Endometrial microvascular endothelial cells (primary cell): ENCODE results near the gene KISS1R. TPM values are rescaled to one million over a fixed set of nuclear protein-coding genes. Genes with fewer than 3 reads are reported as not detected.
"Not testable (repeated sequence)": the region's sequence is repeated elsewhere in the genome, so short reads cannot be mapped to it uniquely, and the experiment has no call there.

Experiments used
- in situ Hi-C: cut with HindIII; loops from 2 replicates; pipeline ENCODE4 v1.10.0; 2017; ENCODE audit warnings: low sequenced_read_pairs, low pct_unique_long_range_greater_than_20kb; ENCODE audit errors: inconsistent ontology term
- total RNA-seq: library from RNA; depleted of rRNA; stranded (reverse); fragments of >200 nt; gene quantifications from one replicate; pipeline ENCODE4 v1.2.3, GENCODE V29; 2015; ENCODE audit errors: inconsistent ontology term

Gene KISS1R
- not detected for total RNA-seq

DNA sequence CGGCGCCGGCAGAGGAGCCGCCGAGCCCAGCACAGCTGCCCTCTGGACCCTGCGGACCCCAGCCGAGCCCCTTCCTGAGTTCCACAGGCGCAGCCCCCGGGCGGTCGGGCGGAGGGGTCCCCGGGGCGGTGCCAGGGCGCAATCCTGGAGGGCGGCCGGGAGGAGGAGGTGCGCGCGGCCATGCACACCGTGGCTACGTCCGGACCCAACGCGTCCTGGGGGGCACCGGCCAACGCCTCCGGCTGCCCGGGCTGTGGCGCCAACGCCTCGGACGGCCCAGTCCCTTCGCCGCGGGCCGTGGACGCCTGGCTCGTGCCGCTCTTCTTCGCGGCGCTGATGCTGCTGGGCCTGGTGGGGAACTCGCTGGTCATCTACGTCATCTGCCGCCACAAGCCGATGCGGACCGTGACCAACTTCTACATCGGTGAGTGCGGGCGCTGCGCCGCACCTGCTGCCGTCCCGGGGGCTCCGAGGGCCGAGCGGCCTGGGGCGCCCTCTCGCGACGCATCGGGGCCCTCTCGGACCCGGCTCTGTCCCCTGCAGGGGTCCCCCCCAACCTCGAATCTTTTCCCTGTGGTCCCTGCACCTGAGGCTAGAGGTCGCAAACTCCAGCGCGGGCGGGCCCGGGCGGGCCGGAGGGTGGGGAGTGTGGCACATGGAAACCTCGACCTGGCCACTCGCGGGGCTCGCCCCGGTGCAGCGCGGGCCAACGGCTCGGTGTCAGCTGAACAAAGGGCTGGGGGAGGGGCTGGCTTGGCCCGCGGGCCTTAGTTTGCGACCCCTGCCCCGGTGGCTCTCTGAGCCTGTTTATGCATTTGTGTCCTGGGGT, at the start of gene KISS1R:
TSS of gene KISS1R (plus strand) at position 11 of the 829 bp plus-strand sequence. CDS start at position 181, 170 bp downstream.
- in situ Hi-C loops, result no loop called here

DNA sequence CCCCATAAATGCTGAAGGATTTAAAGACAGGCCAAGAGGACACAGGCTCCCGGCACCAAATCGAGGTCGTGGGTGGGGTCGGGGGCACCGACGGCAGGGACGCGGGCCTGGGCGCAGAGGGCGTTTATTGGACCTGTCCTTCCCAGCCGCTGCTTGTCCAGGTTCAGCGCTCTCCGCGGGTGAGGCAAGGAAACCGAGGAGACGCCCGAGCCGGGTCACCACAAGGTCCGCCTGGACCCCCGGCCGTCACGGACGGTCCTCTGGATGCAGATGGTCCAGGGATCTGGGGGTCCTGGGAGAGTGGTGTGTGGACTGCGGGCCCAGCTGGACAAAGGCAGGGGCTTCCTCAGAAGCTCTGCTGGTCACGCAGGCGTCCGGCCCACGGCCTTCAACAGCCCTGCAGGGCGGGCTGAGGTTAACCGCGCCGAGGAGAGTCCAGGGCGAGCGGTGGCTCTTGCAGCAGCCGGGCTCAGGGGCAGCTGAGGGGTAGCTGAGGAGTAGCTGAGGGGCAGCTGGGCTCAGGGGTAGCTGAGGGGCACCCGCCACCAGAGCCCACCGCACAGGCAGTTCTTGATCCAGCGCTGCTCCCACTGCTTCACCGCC, 49.2 kb upstream of the KISS1R start:
- in situ Hi-C loops, result no loop called here

DNA sequence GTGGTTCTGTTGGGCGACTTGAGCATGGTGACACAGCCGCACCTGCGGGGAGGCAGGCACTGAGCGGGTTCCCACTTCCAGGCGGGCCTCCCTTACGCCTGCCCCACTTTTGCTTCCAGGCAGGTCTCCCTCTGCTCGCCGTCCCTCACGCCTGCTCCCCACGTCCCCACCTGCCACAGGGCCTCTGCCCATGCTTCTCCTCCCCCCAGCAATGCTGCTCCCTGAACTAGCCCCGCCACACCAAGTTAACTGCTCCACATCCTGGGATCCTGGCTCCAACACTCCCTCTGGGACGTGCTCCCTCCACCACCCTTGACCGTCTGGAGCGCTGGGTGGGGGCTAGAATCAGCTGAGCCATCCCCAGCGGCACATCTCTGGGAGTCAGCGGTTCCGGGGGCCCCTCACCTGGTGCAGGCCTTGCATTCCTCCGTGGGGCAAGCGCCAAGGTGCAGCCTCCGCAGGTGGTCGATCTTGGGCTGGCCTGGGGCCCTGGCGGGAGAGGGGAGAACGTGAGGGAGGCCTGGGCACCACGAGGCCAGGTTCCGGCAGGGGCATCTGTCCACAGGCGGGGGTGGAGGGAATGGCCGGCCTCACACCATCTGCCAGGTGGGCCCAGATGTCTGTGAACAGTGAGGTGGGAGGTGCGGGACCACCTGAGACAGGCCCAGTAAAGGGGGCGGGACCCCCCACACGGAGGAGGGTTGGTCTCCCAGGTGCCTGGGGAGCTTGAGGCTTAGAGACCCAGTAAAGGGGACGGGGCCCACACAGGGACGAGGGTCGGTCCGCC, 48.5 kb upstream of the KISS1R start:
- in situ Hi-C loops, result no loop called here

DNA sequence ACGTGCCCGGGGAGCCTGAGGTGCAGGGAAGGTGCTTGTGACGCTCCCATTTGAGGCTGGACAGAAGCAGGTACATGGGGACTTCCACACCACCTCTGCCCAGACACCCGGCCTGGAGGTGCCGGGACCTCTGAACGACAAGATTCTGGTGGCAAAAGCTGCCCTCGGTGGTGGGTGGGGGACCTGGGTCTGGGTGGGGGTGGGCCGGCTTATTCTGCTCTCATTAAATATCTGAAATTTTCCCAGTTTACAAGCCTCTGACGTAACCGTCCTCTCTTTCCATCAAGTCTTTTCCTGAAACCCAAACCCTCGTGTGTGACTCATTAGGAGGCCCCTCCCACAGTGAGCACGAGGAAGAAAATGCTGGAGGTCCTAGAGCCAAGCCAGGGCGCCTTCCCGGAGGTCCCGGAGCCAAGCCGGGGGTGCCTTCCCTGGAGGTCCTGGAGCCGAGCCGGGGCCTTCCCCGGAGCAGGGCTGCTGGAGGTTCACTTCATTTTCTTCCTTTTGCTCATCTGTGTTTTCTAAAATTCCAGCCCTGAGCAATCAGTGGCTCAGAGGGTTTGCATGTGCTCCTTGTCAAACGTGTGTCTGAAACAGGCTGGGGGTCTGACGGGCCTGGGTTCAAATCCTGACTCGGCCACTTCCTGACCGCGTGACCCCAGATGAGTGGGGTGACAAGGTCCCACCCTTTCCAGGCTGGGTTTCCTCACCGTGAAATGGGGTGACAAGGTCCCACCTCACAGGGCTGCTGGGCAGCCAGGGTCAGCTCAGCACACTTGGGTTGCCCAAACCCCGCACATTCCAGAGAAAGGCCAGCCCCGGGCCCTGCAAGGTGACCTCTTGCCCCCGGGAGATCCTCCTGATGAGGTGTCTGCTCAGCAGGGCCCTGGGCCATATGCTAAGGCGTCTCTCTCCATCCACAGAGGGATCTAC, 47.6 kb upstream of the KISS1R start:
- in situ Hi-C loops, result no loop called here

DNA sequence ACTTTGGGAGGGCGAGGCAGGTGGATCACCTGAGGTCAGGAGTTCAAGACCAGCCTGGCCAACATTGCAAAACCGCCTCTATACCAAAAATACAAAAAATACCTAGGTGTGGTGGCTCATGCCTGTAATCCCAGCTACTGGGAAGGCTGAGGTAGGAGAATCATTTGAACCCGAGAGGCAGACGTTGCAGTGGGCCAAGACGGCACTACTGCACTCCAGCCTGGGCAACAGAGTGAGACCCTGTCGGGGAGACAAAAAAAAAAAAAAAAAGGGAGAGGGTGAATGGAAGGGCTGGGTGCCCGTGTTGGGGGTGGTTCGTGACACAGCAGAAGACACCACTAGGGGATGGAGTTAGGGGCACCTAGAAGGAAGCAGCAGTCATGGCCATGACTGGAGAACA, 46.8 kb upstream of the KISS1R start:
- in situ Hi-C loops, result no loop called here

DNA sequence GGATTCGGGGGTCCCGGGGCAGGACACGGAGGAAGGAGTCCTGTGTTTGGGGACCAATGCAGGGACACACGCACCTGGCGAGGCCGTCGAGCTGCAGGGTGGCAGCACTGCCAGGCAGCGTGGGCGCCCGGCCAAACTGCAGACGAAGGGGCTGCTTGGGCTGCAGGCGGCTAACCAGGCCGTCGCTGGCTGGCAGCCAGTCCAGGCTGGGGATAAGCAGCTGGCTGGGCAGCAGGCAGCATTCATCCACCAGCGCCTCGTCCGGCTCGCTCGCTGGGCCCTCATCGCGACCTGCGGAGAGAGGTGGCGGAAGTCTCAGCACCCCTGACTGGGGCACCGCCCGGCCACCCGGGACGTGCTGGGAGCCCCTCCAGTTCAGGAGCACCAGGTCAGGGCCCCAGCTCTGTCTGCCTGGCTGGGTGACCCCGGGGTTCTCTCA, 46.2 kb upstream of the KISS1R start:
- in situ Hi-C loops, result no loop called here

DNA sequence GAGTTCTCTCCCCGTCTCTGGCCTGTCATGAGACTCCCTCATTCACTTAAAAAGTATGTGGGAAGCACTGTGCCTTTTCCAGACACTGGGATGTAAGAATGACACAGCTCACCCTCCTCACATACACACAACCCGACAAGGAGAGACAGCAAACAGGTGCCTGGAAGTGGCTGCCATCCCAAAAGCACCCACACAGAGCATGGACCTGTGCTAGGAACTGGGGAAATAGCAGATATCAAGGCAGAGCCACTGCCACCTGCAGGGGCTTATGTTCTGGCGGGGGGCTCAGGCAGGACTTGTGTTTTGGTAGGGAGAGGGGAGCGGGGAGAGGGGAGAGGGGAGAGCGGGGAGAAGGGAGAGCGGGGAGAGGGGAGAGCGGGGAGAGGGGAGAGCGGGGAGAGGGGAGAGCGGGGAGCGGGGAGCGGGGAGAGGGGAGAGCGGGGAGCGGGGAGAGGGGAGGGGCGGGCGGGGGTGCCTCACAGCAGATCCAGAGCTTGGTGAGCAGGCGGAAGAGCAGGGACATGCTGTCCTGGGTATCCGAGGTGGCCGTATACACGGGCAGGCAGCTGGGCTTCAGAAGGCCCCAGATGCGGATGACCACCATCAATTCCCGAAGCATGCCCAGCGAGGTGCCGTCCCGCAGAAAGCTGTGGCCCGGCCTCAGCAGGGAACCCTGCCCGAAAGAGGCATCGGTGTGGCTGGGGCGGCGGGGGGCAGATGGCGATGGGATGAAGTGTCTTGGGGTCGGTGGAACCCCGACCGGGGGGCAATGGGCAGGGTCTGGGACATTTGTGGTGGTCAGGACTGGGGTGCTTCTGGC, 45.5 kb upstream of the KISS1R start:
- in situ Hi-C loops, result no loop called here

DNA sequence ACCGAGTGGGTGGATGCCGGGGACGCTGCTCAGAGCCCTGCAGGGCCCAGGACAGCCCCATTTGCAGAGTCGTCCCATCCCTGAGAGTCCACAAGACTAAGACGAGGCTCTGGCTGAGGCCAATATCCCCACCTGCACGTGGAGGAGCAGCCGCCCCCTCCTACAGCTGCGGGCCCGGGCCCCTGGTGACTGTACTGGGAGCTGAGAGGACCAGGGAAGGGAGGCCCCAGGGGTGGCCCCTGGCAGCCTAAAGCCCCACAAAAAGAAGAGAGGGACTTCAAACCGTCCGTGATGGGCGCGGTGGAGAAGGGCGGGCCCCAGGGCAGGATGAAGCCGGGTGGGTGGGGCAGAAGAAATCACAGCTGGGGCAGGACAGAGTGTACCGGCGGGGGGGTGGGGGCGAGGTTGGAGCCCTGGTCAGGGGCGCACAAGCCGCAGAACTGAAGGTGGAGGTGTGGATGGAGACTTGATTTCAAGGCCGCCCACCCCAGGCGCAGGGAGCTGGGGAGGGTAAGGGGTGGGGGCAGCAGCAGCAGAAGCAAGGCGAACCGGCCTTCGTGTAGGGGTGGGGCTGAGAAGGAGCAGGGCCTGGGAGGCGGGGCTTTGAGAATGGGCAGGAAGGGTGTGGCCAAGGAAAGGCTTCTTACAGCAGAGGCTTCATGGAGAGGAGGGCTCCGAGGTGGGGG, 44.7 kb upstream of the KISS1R start:
- in situ Hi-C loops, result no loop called here

DNA sequence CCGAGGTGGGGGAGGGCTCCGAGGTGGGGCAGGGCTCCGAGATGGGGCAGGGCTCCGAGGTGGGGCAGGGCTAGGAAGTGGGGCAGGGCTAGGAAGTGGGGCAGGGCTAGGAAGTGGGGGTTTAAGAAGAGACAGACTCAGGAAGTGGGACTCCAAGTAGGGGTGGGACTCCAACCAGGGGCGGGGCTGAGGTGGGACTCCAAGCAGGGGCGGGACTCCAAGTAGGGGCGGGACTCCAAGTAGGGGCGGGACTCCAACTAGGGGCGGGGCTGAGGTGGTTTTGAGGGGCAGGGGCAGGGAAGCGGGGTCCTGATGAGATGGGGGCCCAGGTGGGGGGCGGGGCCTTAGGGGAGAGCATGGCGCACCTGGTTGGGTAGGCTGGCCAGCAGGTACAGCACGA, 44.0 kb upstream of the KISS1R start:
- in situ Hi-C loops, result no loop called here

DNA sequence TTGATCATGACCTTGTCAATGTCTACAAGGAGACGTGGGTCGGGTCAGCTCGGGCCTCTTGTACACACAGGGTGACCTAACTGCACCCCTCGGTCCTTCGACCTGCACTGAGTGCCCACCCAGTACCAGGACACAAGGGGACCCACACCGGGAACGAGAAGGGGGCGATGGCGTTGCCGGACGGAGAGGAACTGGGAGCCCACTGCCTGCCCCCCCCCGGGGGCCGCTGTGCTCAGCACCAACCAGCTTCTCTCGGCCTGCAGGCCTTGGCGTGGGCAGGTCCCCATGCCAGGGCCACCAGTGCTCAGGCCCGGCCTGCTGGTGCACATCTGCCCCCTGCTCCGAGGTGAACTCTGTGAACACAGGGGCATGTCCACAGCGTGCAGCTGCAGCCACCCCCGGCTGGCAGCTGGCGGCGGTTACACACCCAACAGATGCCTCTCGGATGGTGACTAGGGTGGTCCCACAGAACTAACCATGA, 43.5 kb upstream of the KISS1R start:
- in situ Hi-C loops, result no loop called here

DNA sequence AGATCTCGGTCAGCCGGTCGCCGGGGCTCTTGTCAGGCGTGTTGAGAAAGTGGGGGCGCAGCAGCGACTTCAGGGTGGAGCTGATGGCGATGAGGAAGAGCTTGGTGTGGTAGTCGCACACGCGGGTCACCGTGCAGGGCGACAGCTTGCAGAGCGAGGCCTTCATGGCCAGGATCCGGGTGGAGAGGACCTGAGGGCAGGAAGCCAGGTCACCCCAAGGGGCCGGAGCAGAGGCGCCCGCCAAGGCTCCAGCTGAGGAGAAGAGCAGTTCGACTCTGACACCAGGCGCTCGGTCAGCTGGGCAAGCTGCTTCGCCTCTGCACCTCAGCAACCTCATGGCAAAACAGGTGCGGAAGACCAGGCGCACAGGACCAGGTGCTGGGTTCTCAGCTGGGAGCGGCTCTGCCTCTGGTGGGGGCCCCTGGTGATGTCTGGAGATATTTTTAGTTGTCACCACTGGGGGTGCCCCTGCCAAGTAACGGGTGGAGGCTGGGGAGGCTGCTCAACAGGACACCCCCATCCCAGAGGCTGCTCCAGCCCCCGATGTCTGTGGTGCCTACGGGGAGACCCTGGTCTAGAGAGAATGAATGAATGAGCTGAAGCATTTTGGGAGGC, 41.8 kb upstream of the KISS1R start:
- in situ Hi-C loops, result no loop called here

DNA sequence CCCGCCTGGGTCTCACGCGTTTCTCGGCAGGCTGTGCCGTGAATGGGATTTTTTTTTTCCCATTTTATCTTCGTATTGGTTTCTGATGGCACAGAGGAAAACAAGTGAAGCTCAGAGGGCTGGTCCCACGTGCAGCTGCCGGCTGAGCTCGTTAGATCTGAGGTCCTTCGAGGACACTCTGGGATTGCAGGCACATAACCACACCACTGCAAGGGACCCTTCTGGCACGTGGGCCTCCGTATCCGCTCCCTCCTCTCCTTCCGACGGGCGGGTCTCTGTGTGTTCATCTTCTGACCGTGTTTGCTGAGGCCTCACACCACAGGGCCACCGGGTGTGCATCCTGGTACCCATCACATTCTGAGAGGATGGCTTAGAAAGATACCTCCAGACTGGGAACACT, 41.0 kb upstream of the KISS1R start:
- in situ Hi-C loops, result no loop called here

DNA sequence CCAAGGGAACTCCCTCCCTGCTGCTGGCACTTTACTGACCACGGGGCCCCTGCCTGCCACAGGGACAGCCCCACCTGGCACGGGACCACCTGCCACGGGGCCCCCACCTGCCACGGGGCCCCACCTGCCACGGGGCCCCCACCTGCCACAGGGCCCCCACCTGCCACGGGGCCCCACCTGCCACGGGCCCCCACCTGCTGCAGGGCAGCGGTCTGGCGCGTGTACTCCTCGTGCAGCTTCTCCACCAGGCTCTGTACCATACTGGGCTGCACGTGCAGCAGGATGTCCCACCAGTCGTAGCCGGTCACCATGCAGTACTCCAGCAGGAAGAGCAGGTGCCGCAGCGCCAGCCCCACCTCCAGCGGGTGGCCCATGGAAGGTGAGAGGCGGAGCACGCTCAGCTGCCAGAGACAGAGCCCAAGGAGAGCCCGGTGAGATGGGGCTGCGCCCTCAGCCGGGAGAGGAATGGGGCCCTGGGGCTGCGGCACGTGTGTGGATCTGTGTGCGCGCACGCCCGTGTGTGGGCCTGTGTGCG, 40.3 kb upstream of the KISS1R start:
- in situ Hi-C loops, result no loop called here

DNA sequence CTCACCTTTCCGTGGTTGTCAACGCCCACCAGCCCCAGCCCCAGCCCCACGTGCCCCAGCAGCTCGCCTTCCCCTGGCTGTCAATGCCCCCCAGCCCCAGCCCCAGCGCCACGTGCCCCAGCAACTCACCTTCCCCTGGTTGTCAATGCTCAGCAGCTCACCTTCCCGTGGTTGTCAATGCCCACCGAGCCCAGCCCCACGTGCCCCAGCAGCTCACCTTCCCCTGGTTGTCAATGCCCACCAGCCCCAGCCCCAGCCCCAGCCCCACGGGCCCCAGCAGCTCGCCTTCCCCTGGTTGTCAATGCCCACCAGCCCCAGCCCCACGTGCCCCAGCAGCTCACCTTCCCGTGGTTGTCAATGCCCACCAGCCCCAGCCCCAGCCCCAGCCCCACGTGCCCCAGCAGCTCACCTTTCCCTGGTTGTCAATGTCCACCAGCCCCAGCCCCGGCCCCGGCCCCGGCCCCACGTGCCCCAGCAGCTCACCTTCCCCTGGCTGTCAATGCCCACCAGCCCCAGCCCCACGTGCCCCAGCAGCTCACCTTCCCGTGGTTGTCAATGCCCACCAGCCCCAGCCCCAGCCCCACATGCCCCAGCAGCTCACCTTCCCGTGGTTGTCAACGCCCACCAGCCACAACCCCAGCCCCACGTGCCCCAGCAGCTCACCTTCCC, 39.0 kb upstream of the KISS1R start:
- in situ Hi-C loops, result not testable (repeated sequence)

DNA sequence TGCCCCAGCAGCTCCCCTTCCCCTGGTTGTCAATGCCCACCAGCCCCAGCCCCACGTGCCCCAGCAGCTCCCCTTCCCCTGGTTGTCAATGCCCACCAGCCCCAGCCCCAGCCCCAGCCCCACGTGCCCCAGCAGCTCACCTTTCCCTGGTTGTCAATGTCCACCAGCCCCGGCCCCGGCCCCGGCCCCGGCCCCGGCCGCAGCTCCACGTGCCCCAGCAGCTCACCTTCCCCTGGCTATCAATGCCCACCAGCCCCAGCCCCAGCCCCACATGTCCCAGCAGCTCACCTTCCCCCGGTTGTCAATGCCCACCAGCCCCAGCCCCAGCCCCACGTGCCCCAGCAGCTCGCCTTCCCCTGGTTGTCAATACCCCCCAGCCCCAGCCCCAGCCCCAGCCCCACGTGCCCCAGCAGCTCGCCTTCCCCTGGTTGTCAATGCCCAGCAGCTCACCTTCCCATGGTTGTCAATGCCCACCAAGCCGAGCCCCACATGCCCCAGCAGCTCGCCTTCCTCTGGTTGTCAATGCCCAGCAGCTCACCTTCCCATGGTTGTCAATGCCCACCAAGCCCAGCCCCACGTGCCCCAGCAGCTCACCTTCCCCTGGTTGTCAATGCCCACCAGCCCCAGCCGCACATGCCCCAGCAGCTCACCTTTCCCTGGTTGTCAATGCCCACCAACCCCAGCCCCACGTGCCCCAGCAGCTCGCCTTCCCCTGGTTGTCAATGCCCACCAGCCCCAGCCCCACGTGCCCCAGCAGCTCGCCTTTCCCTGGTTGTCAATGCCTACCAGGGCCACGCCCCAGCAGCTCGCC, 38.2 kb upstream of the KISS1R start:
- in situ Hi-C loops, result not testable (repeated sequence)
